HL-60 (cell line): ENCODE results near the gene TRIP10.

Source experiments
- DNase-seq, 2 experiments: peaks; one replicate each; pipeline ENCODE4 v3.0.0-alpha.2; 2010 to 2020; ENCODE audit warnings: low read depth in 1 of 2, low spot score in 1 of 2
- H3K27ac ChIP-seq: fragments of 250-450 bp; sonication (Bioruptor Pico); replicated peaks from 2 replicates; pipeline ENCODE4 v1.5.1; 2020; ENCODE audit warnings: mild to moderate bottlenecking, moderate library complexity
- H3K27me3 ChIP-seq: fragments of 250-450 bp; sonication (Bioruptor Pico); 2 replicates; pipeline ENCODE4 v1.5.1; 2021; ENCODE audit warnings: mild to moderate bottlenecking, moderate library complexity; ENCODE audit not compliant: insufficient read depth, poor library complexity, severe bottlenecking
- H3K4me3 ChIP-seq: replicated peaks from 2 replicates; pipeline ENCODE4 v1.5.1; 2011; ENCODE audit warnings: mild to moderate bottlenecking, control low read depth, low read length; ENCODE audit not compliant: insufficient read depth
- GABPA ChIP-seq: IDR thresholded peaks from 2 replicates; pipeline ENCODE4 v1.6.1; 2012; ENCODE audit warnings: low read depth
- POLR2AphosphoS5 ChIP-seq: IDR thresholded peaks from 2 replicates; pipeline ENCODE4 v1.6.1; 2012; ENCODE audit warnings: low read depth
- SPI1 ChIP-seq: IDR thresholded peaks from 2 replicates; pipeline ENCODE4 v1.6.1; 2012; ENCODE audit warnings: low read depth, mild to moderate bottlenecking, borderline replicate concordance
- TF ChIP-seq, protein P1 (sequence below): IDR thresholded peaks from 2 replicates; pipeline ENCODE4 v1.6.1; 2012; ENCODE audit warnings: low read depth; ENCODE audit not compliant: insufficient replicate concordance
- TF ChIP-seq, protein P2 (sequence below): IDR thresholded peaks from one replicate; pipeline ENCODE4 v1.5.1; 2011; ENCODE audit warnings: low read length, control low read depth, inconsistent platforms; ENCODE audit not compliant: insufficient read depth

The TRIP10 gene

DNA sequence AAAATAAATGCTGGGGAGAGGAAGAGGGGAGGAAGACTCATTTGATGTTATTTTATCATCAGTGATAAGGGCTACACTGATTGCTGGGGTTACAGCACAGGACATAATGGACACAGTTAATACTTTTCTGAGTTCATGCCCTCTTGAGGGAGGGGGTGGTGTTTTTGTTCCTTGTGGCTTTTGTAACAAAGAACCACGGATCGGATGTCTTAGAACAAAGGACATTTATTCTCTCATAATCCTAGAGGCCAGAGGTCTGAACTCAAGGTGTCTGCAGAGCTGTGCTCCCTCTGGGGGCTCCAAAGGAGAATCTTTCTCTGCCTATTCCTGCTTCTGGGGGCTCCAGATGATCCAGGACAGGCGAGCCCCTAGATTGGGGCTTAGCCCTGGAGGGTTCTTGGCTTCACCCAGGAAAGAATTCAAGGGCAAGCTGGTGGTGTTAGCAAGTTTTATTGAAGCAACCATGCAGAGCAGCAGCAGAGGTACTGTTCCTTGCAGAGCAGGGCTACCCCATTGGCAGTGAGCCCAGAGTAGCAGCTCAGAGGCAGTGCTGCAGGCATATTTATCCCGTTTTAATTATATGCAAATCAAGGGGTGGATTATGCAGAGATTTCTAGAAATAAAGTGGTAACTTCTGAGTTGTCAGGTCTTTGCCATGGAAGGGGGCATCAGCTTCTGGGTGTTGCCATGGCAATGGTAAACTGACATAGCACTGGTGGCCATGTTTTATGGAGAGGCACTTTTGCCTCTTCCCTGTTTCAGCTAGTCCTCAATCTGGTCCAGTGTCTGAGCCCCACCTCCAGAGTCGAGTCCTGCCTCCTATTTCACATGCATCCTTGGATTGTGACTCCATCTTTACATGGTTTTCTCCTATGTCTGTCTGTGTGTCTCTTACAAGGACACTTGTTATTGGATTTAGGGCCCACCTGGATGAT is 51.0 kb downstream of the TRIP10 start:
- no peak for TF ChIP-seq SPI1
- TF ChIP-seq, protein P1, sequence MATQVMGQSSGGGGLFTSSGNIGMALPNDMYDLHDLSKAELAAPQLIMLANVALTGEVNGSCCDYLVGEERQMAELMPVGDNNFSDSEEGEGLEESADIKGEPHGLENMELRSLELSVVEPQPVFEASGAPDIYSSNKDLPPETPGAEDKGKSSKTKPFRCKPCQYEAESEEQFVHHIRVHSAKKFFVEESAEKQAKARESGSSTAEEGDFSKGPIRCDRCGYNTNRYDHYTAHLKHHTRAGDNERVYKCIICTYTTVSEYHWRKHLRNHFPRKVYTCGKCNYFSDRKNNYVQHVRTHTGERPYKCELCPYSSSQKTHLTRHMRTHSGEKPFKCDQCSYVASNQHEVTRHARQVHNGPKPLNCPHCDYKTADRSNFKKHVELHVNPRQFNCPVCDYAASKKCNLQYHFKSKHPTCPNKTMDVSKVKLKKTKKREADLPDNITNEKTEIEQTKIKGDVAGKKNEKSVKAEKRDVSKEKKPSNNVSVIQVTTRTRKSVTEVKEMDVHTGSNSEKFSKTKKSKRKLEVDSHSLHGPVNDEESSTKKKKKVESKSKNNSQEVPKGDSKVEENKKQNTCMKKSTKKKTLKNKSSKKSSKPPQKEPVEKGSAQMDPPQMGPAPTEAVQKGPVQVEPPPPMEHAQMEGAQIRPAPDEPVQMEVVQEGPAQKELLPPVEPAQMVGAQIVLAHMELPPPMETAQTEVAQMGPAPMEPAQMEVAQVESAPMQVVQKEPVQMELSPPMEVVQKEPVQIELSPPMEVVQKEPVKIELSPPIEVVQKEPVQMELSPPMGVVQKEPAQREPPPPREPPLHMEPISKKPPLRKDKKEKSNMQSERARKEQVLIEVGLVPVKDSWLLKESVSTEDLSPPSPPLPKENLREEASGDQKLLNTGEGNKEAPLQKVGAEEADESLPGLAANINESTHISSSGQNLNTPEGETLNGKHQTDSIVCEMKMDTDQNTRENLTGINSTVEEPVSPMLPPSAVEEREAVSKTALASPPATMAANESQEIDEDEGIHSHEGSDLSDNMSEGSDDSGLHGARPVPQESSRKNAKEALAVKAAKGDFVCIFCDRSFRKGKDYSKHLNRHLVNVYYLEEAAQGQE = no peak
- TF ChIP-seq, protein P2, sequence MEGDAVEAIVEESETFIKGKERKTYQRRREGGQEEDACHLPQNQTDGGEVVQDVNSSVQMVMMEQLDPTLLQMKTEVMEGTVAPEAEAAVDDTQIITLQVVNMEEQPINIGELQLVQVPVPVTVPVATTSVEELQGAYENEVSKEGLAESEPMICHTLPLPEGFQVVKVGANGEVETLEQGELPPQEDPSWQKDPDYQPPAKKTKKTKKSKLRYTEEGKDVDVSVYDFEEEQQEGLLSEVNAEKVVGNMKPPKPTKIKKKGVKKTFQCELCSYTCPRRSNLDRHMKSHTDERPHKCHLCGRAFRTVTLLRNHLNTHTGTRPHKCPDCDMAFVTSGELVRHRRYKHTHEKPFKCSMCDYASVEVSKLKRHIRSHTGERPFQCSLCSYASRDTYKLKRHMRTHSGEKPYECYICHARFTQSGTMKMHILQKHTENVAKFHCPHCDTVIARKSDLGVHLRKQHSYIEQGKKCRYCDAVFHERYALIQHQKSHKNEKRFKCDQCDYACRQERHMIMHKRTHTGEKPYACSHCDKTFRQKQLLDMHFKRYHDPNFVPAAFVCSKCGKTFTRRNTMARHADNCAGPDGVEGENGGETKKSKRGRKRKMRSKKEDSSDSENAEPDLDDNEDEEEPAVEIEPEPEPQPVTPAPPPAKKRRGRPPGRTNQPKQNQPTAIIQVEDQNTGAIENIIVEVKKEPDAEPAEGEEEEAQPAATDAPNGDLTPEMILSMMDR = no peak
- TF ChIP-seq GABPA = no peak
- TF ChIP-seq POLR2AphosphoS5 = no peak
- DNase-seq = no peak
- no peak overlapping the region for H3K4me3 ChIP-seq
- H3K27me3 ChIP-seq = no peaks in the 10 kb centered on the region
- no peak overlapping the region for H3K27ac ChIP-seq

DNA sequence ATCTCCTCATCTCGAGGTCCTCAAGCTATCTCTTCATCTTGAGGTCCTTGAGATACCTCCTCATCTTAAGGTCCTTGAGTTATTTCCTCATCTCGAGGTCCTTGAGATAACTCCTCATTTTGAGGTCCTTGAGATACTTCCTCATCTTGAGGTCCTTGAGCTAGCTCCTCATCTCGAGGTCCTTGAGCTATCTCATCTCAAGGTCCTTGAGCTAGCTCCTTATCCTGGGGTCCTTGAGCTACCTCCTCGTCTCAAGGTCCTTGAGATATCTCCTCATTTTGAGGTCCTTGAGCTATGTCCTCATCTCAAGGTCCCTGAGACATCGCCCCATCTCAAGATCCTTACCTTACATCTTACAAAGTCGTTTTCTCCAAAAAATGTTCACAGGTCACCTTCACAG is 51.8 kb downstream of the TRIP10 start:
- TF ChIP-seq GABPA = no peak
- TF ChIP-seq, protein P2 = no peak
- TF ChIP-seq, protein P1 = no peak
- no peak for TF ChIP-seq SPI1
- TF ChIP-seq POLR2AphosphoS5 = no peak
- Histone ChIP-seq H3K27me3 (no peaks in the 10 kb centered on the region), H3K4me3 (no peak overlapping the region), H3K27ac (no peak overlapping the region)
- no peak for DNase-seq

DNA sequence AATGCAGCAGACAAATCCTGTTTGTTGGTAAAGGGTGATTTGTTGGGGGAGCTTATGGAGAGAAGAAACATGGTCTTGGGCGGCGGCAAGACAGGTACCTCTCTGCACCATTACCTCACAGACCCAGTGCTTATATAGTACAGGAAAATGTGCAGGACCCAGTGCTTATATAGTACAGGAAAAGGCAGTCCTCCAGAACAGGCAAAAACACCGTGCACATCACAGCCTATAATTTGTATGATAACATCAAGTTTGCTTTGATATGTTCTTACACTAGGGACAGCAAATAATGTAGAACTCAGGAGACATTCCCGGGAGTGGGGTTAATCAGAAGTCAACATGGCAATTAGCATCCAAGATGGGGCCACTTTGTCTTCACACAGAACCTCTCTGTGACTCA is 53.9 kb downstream of the TRIP10 start:
- TF ChIP-seq, protein P2 = no peak
- no peak for TF ChIP-seq SPI1
- no peak for TF ChIP-seq GABPA
- no peak for TF ChIP-seq POLR2AphosphoS5
- TF ChIP-seq, protein P1 = no peak
- DNase-seq = no peak
- Histone ChIP-seq H3K27me3 (no peaks in the 10 kb centered on the region), H3K4me3 (no peak overlapping the region), H3K27ac (no peak overlapping the region)
